NCI-H1694 treated with DMSO at 0.1 percent for 48 hours (cell line): Measurements from ENCODE around the gene PPIL1.

Experiments
- DNase-seq: peaks from one replicate; lab custom pipeline; 2025; lab: John Stamatoyannopoulos, UW

The PPIL1 gene

GRCh38 chr6:36888654-36889481 is 14.3 kb upstream of the PPIL1 start:
- DNase-seq: no peak

- no peak for DNase-seq
These were observed 13.6 kb upstream of the PPIL1 start for GRCh38 chr6:36888115-36888643.

GRCh38 chr6:36886950-36887618 is 12.5 kb upstream of the PPIL1 start:
- no peak for DNase-seq

GRCh38 chr6:36885461-36886401 is 11.1 kb upstream of the PPIL1 start, which contains the start of gene C6orf89:
Gene C6orf89 (plus strand): TSS chr6:36885952. CDS start chr6:36899445, 13,493 bp downstream.
- DNase-seq: peak; percentile 97

GRCh38 chr6:36884610-36885009 is 10.0 kb upstream of the PPIL1 start:
- DNase-seq: no peak

GRCh38 chr6:36875250-36875633 is 639 bp upstream of the PPIL1 start:
- DNase-seq: no peak

DNA sequence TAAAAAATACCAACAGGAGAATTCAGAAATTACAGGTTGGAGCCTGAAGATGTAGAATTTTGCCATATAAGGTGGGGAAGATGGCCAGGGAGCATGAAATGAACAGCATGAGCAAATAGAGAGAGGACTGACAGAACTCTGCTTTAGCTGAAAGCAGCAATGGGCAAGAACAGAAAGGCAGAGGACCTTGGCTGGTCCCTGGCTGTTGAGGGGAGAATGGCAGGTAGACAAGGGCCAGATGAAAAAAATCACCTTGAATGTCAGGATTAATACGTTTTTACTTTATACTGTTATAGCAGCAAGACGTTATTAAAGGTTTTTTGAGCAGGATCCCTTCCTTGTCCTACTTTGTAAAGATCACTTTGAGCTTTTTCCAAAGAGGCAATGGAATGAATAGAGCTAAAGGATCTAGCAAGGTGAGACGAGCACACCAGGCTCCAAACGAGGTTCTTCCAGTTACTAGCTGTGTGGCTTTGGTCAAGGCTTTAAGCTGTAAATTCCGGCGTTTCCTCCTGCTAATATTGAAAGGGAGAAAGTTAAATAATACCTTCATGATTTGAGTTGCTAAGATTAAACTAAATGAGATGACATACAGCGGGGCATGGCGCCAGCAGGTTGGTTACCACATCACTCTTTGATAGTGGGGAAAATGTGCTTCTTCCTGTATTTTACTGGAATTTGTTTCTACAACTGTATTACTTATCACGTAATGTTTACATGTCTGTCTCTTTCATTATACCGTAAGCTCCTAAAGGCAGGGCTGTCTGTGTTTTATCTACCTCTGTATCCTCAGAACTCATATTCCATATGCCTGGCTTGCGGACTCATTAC is 776 bp downstream of the PPIL1 start:
- DNase-seq: no peak

- no peak for DNase-seq
These were observed 1.5 kb downstream of the PPIL1 start for GRCh38 chr6:36873115-36873514.

DNA sequence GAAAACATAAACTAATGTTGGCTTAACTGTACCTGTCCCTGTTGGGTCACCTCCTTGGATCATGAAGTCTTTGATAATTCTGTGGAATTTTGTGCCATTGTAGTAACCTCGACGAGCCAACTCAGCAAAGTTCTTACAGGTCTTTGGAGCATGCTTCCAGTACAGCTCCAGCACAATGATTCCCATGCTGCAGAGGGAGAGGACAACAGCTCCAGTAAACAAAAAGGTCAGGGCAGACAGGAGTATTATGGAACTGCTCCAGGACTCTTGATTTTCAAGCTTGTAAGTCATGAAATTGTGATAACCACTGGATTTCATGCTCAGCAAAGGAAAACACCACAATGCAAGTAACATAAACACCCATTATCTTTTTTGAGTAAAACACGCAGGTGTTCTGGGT is 2.9 kb downstream of the PPIL1 start:
- no peak for DNase-seq

DNA sequence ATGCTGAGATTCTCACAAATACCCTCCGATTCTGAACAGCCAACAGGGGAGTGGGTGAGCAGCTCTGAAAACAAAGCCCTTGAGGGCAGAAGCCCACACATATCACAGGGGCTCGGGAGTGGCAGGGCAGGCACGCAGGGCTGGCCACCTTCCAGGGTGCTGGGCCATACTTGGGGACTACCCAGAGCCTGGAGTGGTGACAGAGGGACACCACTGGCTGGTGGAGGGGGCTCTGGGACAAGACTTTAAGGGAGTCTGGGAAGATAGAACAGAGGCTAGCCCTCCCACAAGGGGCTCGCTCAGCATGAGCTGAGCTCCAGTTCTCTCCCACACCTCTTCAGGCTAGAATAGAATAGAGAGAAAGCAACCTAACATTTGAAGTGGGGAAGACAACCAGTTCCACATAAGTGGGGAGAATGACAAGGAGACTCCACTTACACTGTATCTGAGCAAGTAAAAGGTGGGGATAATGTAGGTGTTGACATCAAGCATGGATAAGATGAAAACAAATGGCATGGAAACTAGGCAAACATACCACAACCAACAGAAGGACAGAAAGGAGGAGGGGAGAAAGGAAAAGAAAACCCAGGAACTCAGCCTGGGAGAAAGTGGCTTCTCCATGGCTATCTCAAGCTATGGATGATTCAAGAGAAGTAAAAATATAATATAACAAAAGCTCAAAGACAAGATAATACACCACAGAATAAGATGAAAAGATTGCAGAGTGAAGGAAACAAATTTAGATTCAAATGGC is 7.0 kb downstream of the PPIL1 start:
- DNase-seq: no peak

GRCh38 chr6:36865835-36866234 is 8.8 kb downstream of the PPIL1 start:
- no peak for DNase-seq

DNA sequence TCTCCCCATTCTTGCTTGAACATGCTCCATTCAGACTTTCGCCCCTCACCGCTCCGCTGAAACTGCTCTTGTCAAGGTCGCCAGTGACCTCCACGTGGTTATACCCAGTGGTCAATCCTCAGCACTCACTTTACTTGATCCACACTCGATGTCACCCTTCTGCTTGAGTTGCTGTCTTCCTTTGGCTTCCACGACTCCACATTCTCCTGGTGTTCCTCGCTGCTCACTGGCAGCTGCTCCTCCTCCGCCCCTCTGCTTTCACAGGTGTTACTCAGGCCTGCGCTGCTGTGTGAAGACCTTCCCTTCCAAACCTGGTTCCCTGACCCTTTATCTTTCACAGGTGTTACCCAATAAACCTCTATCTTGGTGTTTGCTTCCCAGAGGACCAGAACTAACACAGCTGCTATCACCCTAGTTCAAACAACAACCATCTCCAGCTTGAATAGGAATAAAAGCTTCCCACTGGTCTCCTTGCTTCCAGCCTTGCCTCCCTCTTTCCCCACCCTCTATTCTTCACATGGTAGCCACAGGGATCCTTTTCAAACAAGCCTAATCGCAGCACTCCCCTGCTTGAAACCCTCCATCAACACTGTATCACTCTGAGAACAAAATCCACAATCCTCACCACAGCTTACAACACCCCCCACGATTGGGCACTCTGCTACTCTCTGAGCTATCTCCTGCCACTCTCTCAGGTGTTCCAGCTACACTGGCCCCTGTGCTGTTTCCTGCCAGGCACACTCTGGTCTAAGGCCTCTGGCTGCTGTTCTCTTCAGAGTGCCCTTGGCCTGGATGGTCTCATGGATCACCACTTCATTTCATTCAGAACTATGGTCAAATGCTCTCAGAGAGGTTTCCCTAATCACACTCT is 10.7 kb downstream of the PPIL1 start:
- DNase-seq: no peak

- no peak for DNase-seq
These were observed 11.7 kb downstream of the PPIL1 start for GRCh38 chr6:36862848-36863382.

DNA sequence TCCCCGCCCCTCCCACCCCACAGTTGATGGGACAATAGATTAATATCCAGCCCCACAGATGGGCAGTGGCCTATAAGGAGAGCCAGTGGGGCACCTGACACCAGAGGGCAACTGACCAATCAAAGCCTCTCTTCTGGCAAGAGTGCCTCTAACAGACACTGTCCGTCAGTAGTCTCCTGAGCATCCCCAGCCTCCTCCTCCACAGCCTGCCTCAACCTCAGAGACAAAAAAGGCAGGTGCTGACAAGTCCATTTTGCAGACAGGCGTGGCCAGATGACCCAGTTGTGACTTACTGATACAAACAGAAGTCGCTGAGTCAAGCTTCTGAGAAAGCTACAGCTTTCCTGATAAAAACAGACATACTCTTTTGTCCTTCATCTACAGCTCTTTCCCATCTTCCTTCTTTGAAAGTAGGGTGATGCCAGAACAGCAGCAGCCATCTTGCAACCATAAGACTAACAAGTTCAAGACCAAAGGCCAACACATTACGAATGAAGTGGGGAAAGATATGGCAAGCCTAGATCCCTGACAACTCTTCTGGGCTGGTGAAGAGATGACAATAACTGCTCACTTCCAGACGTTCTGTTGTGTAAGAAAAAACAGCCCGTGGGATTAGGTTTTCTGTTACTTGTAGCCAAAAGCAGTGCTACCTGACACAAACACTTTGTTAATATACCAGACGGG is 12.3 kb downstream of the PPIL1 start:
- DNase-seq: no peak

DNA sequence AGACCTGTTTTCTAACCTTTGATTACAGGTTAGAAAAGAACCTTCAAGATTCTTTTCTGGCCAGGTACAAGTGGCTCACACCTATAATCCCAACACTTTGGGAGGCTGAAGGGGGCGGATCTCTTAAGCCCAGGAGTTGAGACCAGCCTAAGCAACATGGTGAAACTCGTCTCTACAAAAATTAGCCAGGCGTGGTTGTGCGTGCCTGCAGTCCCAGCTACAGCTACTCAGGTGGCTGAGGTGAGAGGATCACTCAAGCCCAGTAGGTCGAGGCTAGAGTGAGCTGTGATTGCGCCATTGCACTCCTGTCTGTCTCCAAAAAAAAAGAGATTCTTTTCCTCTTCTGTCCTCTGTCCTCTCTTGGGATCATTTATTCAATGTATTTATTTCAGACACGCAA is 14.5 kb downstream of the PPIL1 start:
- no peak for DNase-seq

- no peak for DNase-seq
These were observed 16.1 kb downstream of the PPIL1 start for GRCh38 chr6:36858407-36858981.

- no peak for DNase-seq
These were observed 17.3 kb downstream of the PPIL1 start for GRCh38 chr6:36857325-36857724.

GRCh38 chr6:36856277-36856676 is 18.3 kb downstream of the PPIL1 start:
- DNase-seq: no peak
